Inferior parietal cortex (tissue), 1 donor: ENCODE results near the gene CASZ1.

Experiments
- DNase-seq: peaks from one replicate; pipeline ENCODE4 v3.0.0-alpha.2; 2016; ENCODE audit errors: extremely low spot score

The CASZ1 gene

DNA sequence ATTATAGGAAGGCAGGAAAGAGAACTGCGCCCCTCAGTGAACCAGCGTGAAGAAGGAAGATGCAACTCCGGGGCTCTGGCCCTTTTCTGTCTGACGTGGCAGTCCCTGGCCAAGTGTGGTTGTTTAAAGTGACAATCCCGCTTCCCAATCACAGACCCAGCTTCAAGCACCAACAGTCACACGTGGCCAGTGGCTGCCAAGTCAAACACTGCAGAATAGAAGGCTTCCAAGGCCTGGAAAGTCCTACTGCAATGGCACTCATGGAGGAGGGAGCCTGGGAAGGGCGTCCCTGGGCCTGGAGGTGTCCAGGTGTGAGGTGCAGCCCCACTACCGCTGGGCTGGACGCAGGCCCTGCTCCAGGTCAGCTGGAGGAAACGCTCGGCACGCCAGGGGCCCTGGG is 143.8 kb downstream of the CASZ1 start:
- DNase-seq = no peak

DNA sequence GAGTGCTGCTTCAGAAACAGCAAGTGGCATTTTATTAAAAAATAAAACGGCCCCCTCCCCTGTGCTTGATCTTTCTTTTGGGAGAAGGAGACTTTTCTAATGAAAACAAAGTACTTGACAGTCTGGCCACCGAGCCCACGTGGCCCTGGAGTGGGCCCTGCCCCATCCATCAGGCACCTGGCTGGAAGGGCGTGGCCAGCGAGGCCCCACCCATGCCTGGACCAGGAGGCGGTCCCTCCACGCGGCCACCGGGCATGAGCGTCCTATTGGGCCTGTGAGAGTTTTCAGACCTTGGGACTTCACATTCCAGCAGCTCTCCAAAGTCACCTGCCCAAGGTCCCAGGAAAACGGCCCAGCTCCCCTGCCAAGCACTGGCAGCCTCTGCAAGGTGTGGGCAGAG is 144.7 kb downstream of the CASZ1 start:
- no peak for DNase-seq

- DNase-seq = no peak
Observed at GRCh38 chr1:10651389-10651766, 145.1 kb downstream of the CASZ1 start.

- DNase-seq = no peak
Observed at GRCh38 chr1:10650556-10651388, 145.7 kb downstream of the CASZ1 start.

DNA sequence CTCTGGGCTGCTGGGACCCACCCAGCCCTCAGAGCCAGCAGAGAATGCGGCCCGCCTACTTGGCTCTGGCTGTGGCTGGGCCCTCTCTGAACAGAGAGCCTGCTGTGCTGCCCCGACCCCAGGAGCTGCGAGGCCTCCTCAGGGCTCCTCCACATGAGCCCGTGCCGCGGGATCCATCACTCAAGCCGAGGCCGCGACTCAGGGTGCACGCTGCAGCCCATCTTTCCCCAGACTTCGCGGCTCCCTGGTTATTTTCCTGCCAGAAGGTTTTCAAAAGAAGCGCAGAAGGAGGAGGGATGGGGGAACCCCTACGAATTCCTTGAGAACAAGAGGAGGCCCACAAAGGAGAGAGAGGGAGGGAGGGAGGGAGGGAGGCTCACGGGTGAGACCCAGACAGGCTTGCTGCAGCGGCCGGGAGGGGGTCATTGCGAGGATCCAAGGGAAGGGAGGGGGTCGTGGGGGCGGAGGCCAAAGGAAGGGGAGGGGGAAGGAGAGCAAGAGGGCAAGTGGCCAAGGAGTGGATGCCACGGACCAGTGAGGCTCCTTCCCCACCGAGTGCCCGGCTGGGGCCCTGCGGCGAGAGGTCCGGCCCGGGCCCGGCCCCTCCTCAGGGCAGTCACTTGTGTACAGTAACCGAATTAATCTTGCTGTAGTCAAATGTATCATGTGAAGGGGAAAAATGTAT is 146.8 kb downstream of the CASZ1 start:
- no peak for DNase-seq

GRCh38 chr1:10648689-10649516 is 147.5 kb downstream of the CASZ1 start:
- DNase-seq = no peak

GRCh38 chr1:10647414-10648170 is 148.9 kb downstream of the CASZ1 start:
- no peak for DNase-seq

DNA sequence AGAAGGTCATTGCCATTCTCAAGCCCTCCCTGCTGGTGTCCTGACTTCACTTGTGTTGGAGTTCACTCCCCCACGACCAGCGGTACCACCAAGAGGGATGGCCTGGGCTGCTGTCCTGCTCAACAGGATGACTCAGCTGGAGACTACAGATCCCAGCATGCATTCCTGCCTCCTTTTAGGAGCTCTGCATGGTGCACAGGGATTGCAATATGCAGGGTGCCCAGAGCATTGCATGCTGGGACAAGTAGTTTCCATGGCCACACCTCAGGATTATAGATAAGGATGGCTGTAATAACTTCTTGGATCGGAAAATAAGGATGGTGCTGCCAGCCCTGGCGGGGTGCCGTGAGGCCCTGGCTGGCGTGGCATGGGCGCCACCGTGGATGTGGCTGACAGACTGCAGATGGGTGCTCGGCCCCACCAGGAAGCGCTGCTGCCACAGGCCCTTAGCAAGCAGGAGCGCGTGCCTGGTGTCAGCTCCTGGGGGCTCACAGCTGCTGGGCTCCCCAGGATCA is 150.0 kb downstream of the CASZ1 start:
- peak; percentile 34 for DNase-seq

DNA sequence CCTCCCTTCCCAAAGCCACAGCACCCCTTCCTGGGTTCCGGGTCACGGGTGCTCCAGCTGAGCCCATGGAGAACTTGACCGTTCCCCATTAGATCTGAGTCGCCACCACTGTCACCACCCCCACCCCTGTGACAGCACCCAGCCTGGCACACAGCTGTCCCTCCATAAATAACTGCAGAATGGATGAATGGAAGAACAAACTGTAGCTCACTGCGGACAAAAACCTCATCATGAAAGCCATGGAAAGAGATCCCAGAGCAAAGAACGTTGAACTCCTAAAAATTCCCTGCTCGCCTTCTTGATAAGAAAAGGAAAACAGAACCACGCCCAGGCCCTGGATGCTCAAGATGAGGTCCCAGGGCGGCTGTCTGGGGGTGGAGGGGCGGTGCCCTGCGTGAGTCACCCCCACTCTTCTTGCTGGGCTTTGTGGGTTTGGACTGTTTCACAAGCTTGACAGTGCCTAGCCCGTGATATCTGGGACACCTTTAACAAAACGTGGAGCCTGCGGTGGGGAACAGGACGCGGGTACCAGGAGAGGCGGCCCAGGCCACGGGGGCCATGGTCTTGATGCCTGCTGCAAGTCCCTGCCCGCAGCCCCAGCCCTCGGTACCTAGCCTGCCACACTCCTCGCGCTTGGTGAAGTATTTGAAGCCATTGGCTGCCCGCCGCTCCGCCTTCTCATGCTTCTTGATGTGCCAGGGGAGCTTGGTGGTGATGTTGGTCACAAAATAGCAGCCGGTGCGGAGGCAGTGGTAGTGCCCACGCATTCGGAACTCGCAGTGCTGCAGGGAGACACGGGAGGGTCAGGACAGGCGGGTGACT is 151.9 kb downstream of the CASZ1 start:
- peak; percentile 19 for DNase-seq

- no peak for DNase-seq
Observed at GRCh38 chr1:10643607-10644306, 152.7 kb downstream of the CASZ1 start.

DNA sequence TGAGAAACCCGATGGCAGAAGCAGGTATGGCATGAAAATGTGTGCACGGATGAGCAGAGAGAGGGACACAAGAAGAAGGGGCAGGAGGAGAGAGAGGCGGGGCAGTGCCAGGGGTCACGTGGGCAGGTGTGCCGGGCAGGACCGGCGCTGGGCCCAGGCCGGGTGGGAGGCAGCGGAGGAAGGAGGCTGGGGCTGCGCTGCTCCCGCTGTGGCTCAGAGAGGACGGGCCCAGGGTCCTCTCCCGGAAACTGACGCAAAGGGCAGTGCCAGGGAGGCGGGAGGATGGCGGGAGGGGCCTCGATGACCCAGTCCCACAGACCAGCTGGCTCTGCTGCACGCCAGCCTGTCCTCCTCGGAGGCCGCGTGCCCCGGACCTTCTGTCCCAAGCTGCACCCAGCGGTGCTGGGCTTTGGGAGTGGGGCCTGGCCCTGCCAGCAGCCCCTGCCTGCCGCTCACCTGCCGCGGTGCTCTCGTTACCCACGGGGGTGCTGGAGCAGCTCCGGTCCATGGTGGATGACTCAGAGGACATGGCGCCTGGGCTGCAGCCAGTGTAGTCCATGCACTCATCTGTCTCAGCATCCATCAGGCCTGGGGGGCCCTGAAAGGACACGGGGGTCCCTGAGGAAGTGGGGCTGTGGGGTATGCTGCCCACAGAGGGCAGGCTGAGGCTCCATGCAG is 153.9 kb downstream of the CASZ1 start:
- no peak for DNase-seq

- DNase-seq = no peak
Observed at GRCh38 chr1:10641976-10642375, 154.5 kb downstream of the CASZ1 start.

GRCh38 chr1:10640843-10641553 is 155.4 kb downstream of the CASZ1 start:
- DNase-seq = no peak

DNA sequence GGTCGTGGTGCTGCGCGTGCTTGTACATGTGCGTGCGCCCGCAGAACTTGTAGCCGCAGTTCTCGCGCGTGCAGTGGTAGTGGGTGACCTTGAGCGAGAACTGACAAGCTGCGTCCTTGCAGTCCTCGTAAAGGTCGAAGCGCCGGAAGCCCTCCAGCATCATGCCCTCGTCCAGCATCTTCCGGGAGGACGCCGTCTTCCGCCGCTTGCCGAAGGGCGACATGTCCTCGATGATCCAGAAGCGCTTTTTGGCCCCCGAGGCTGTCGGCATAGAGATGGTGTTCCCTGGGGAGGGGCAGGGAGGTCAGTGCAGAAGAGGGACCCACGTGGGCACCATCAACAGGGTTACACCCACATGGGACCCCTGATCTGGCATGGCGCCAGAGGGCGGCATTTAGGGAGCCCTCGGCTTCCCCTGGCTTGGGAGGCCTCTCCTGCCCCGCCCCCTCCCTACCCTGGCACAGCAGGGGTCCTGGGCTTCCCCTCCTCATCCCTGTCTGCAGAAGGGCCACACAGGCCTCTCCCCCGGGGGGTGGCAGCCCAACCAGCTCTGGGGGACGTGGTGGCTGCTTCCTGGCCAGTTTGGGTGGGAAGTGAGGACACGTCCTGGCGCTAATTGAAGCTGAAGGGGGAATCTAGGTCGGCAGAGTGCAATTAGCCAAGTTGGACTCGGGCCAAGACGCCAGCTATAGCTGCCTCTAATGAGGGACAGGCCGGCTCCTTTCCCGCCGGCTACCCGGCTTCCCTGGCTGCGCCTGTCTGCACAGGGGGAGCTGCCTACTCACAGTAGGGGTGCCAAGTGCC is 156.5 kb downstream of the CASZ1 start:
- DNase-seq = no peak

- no peak for DNase-seq
Observed at GRCh38 chr1:10639011-10639774, 157.3 kb downstream of the CASZ1 start.

GRCh38 chr1:10638559-10639005 is 157.9 kb downstream of the CASZ1 start:
- no peak for DNase-seq
